Measurements from ENCODE around the gene ADAMTS7. TPM values are rescaled to one million over a fixed set of nuclear protein-coding genes. Genes with fewer than 3 reads are reported as not detected.
A peak's percentile ranks its signal among the peaks of the same experiment; 100 is the strongest.
"Not testable (repeated sequence)": the region's sequence is repeated elsewhere in the genome, so short reads cannot be mapped to it uniquely, and the experiment has no call there.

ADAMTS7 gene
- polyA plus RNA-seq, 2 of the 4 experiments (the other 2 are of a cell fraction): 1.5 to 2.9 TPM

- H3K4me2 ChIP-seq; POLR2A ChIA-PET; DNase-seq (ENCODE audit: low read depth in 1 of 2, low spot score in 1 of 2); H3K9me3 ChIP-seq; H3K27ac ChIP-seq; FAIRE-seq; ATAC-seq; H3K4me3 ChIP-seq: not testable (repeated sequence)
- H3K4me1 ChIP-seq: peaks cover 15% of the 10 kb centered on the region
- CTCF ChIA-PET: interaction anchor here (1.2 to 3.7 kb wide), 2 partner anchors 19 to 53 kb away, joined by 3 to 15 read pairs; partner anchors contain the start of gene ADAMTS7
- WGBS (ENCODE audit: missing lambda C conversion rate): 82% methylated on average over 11 of the region's 11 CpGs
Observed at GRCh38 chr15:78758486-78759200, 52.6 kb downstream of the ADAMTS7 start.

DNA sequence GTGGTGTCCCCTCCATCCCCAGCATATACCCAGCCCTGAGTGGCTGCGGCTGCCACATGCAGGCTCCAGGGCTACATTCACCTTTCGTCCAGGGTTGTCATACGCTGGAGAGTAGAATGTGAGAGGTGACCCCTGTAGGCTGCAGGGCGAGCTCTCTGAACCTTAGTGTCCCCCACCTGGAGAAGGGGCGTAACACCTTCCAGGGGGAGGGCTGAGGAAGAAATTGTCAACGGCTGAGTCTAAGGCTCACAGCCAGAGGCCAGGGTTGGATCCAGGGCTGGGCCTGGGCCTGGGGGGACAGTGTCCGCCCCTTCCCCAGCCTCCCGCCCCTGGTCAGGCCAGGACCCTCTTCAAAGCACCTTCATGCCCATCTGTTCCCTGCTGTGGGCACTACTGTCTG lies 53.2 kb downstream of the ADAMTS7 start:
- H3K4me2 ChIP-seq; DNase-seq (ENCODE audit: low read depth in 1 of 2, low spot score in 1 of 2); POLR2A ChIA-PET; H3K27ac ChIP-seq; H3K4me3 ChIP-seq; FAIRE-seq; H3K9me3 ChIP-seq; ATAC-seq: not testable (repeated sequence)
- 93% methylated on average over 8 of the region's 8 CpGs for WGBS (ENCODE audit: missing lambda C conversion rate)
- H3K4me1 ChIP-seq: peaks cover 15% of the 10 kb centered on the region
- CTCF ChIA-PET: interaction anchor here (3.7 kb wide), 1 partner anchor 53 kb away, joined by 15 read pairs; the partner anchor contains the start of gene ADAMTS7

GRCh38 chr15:78757636-78757905 lies 53.7 kb downstream of the ADAMTS7 start:
- TF ChIP-seq PHF8 (IDR thresholded peaks at IDR 0.05; ENCODE audit: borderline replicate concordance, low read depth) (no peak), ZSCAN20 (CRISPR knock-in tag; IDR thresholded peaks at IDR 0.05) (no peak), CEBPB (IDR thresholded peaks at IDR 0.05) (no peak), CTCF (IDR thresholded peaks at IDR 0.05) (no peak), FOSL2 (IDR thresholded peaks at IDR 0.05) (no peak), FOSL2 (CRISPR knock-in tag; IDR thresholded peaks at IDR 0.05) (no peak), TP53 (CRISPR knock-in tag; IDR thresholded peaks at IDR 0.05) (no peak), KDM5A (IDR thresholded peaks at IDR 0.05) (no peak), CHD2 (IDR thresholded peaks at IDR 0.05; ENCODE audit: low read length, partially characterized antibody) (no peak), ZC3H11A (IDR thresholded peaks at IDR 0.05) (no peak), CBX8 (IDR thresholded peaks at IDR 0.05) (no peak), NFE2L2 (conservative IDR thresholded peaks at IDR 0.05; ENCODE audit: low read length) (no peak), HMGXB4 (CRISPR knock-in tag; IDR thresholded peaks at IDR 0.05; ENCODE audit: borderline replicate concordance) (no peak), POLR2AphosphoS2 (conservative IDR thresholded peaks at IDR 0.05; ENCODE audit: low read length) (no peak), SMC3 (IDR thresholded peaks at IDR 0.05) (no peak), JUN (IDR thresholded peaks at IDR 0.05) (no peak), ESRRA (IDR thresholded peaks at IDR 0.05; ENCODE audit: borderline replicate concordance, low read length) (no peak), PBX3 (IDR thresholded peaks at IDR 0.05) (no peak), POLR2A (IDR thresholded peaks at IDR 0.05; ENCODE audit: low read length) (no peak), SREBF2 (IDR thresholded peaks at IDR 0.05) (no peak)
- no peak for FAIRE-seq
- Histone ChIP-seq H3K4me2 (no peak overlapping the region), H3K4me1 (peaks cover 15% of the 10 kb centered on the region), H3K27ac (peak overlapping the region in 1 of 2 experiments; percentile 7; a peak in 1 of 6 replicates), H3K4me3 (no peak overlapping the region), H3K9me3 (no peaks in the 10 kb centered on the region)
- POLR2A ChIA-PET: no interaction called here
- 95% methylated on average over 10 of the region's 10 CpGs for WGBS (ENCODE audit: missing lambda C conversion rate)
- CTCF ChIA-PET: interaction anchor here (1.6 to 3.7 kb wide), 3 partner anchors 54 to 426 kb away, joined by 5 to 15 read pairs (median 6); partner anchors contain the start of gene ADAMTS7
- DNase-seq (ENCODE audit: low read depth in 1 of 2, low spot score in 1 of 2): no peak
- no peak for ATAC-seq

GRCh38 chr15:78756781-78757635 lies 54.3 kb downstream of the ADAMTS7 start:
- H3K4me2 ChIP-seq; FAIRE-seq; H3K4me3 ChIP-seq; DNase-seq (ENCODE audit: low read depth in 1 of 2, low spot score in 1 of 2); H3K9me3 ChIP-seq: not testable (repeated sequence)
- Histone ChIP-seq H3K4me1 (peaks cover 15% of the 10 kb centered on the region), H3K27ac (peak overlapping the region in 1 of 2 experiments; percentile 7; a peak in 1 of 6 replicates)
- POLR2A ChIA-PET: interaction anchor here (0.6 kb wide), 1 partner anchor 116 kb away, joined by 5 read pairs; the partner anchor contains the start of gene MORF4L1
- WGBS (ENCODE audit: missing lambda C conversion rate): 66% methylated on average over 18 of the region's 25 CpGs
- CTCF ChIA-PET: interaction anchor here (0.6 to 3.7 kb wide), 9 partner anchors 8 to 427 kb away, joined by 3 to 15 read pairs (median 5); partner anchors contain the start of gene ADAMTS7
- peak; percentile 23 to 28 for ATAC-seq

Measured in A549 (cell line).